ENCODE measurements around the gene TDRD7.

DNA sequence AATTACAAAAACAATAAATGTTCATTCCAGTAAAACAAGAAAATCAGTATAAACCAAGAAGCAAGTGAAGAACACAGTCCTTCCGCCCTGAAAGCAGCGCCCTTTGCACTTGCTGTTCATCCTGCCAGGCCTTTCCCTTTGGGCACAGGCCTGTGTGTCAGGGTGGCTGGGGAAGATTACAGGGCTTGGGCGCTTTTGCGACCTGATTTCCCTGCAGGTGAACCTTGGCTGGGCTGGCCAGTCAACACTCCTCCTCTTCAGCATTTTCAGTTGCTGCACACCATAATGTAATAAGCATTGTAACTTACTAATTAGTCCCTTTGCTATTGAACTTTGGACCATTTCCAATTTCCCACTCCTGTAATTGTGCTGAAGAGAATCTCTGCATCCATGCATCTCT is 38.6 kb upstream of the TDRD7 start:
- TF ChIP-seq CTCF (IDR thresholded peaks at IDR 0.05) (no peak), POLR2A (IDR thresholded peaks at IDR 0.05) (no peak)

Measured in breast epithelium (tissue), 3 donors.